WTC11 (cell line): Measurements from ENCODE around the gene VAV2. TPM values are rescaled to one million over a fixed set of nuclear protein-coding genes. Genes with fewer than 3 reads are reported as not detected.

ENCODE experiments used
- ATAC-seq: fragments of 200-7000 bp; cut with Tn5 transposase; 2 replicates; pipeline ENCODE4 v1.10.0; 2021; ENCODE audit warnings: mild to moderate bottlenecking, moderate library complexity
- CTCF ChIA-PET: fragments of 300-600 bp; sonication (Branson Sonifier 250); formaldehyde crosslinking; loops from one replicate; lab custom pipeline; 2021; ENCODE audit warnings: antibody characterized with exemption; lab: Charles Lee
- POLR2A ChIA-PET: fragments of 350-600 bp; sonication (Branson Sonifier 250); formaldehyde crosslinking; loops from one replicate; lab custom pipeline; 2021; ENCODE audit warnings: antibody characterized with exemption; lab: Charles Lee
- DNase-seq: peaks from one replicate; pipeline ENCODE4 v3.0.0; 2021; ENCODE audit warnings: low spot score
- H3K27ac Mint-ChIP-seq: 2 replicates; pipeline ENCODE4 v1.8.0; 2021; ENCODE audit warnings: mixed read lengths
- H3K27me3 Mint-ChIP-seq: 2 replicates; pipeline ENCODE4 v1.8.0; 2021; ENCODE audit warnings: low read depth, mild to moderate bottlenecking, moderate library complexity, mixed read lengths
- H3K36me3 Mint-ChIP-seq: 2 replicates; pipeline ENCODE4 v1.8.0; 2021; ENCODE audit warnings: mixed read lengths
- H3K4me1 Mint-ChIP-seq: 2 replicates; pipeline ENCODE4 v1.8.0; 2022; ENCODE audit warnings: mixed read lengths
- H3K4me3 Mint-ChIP-seq: 2 replicates; pipeline ENCODE4 v1.8.0; 2021; ENCODE audit warnings: mild to moderate bottlenecking, moderate library complexity, mixed read lengths
- H3K9me3 Mint-ChIP-seq: 2 replicates; pipeline ENCODE4 v1.8.0; 2021; ENCODE audit warnings: mixed read lengths
- E2F5 ChIP-seq: sonication (generic); formaldehyde crosslinking; IDR thresholded peaks from 2 replicates; pipeline ENCODE4 v1.8.1; 2022; ENCODE audit warnings: mild to moderate bottlenecking, moderate library complexity, missing genetic modification reagents
- ELF4 ChIP-seq: sonication (generic); formaldehyde crosslinking; IDR thresholded peaks from 2 replicates; pipeline ENCODE4 v1.8.1; 2022; ENCODE audit warnings: low read depth, mild to moderate bottlenecking, moderate library complexity, missing genetic modification reagents
- EMX1 ChIP-seq: fragments of 250-450 bp; sonication (Bioruptor Pico); IDR thresholded peaks from 2 replicates; pipeline ENCODE4 v1.8.0; 2021; ENCODE audit warnings: mild to moderate bottlenecking
- FOXJ3 ChIP-seq: sonication (generic); formaldehyde crosslinking; IDR thresholded peaks from 2 replicates; pipeline ENCODE4 v1.9.0; 2021; ENCODE audit warnings: missing genetic modification reagents, mild to moderate bottlenecking, borderline replicate concordance
- FOXK1 ChIP-seq: sonication (generic); formaldehyde crosslinking; IDR thresholded peaks from 2 replicates; pipeline ENCODE4 v1.8.0; 2022; ENCODE audit warnings: mild to moderate bottlenecking, moderate library complexity, missing genetic modification reagents
- FOXP1 ChIP-seq: sonication (generic); formaldehyde crosslinking; IDR thresholded peaks from 2 replicates; pipeline ENCODE4 v1.8.0; 2022; ENCODE audit warnings: missing genetic modification reagents, mild to moderate bottlenecking, moderate library complexity, borderline replicate concordance
- GABPB1 ChIP-seq: sonication (generic); formaldehyde crosslinking; IDR thresholded peaks from 2 replicates; pipeline ENCODE4 v1.8.1; 2023; ENCODE audit warnings: mild to moderate bottlenecking, missing genetic modification reagents
- GTF2I ChIP-seq: fragments of 250-450 bp; sonication (Bioruptor Pico); conservative IDR thresholded peaks from 2 replicates; pipeline ENCODE4 v1.4.0; 2021; ENCODE audit warnings: mild to moderate bottlenecking
- HMGA2 ChIP-seq: fragments of 250-450 bp; sonication (Bioruptor Pico); IDR thresholded peaks from 2 replicates; pipeline ENCODE4 v1.4.0; 2021; ENCODE audit warnings: mild to moderate bottlenecking, moderate library complexity
- MAX ChIP-seq: sonication (generic); formaldehyde crosslinking; IDR thresholded peaks from 2 replicates; pipeline ENCODE4 v1.8.0; 2022; ENCODE audit warnings: mild to moderate bottlenecking, missing genetic modification reagents
- MYBL2 ChIP-seq: sonication (generic); formaldehyde crosslinking; IDR thresholded peaks from 2 replicates; pipeline ENCODE4 v1.8.1; 2023; ENCODE audit warnings: mild to moderate bottlenecking, moderate library complexity, missing genetic modification reagents
- NFATC4 ChIP-seq: fragments of 250-450 bp; sonication (Bioruptor Pico); IDR thresholded peaks from 2 replicates; pipeline ENCODE4 v1.9.0; 2021; ENCODE audit warnings: mild to moderate bottlenecking
- NFYB ChIP-seq: sonication (generic); formaldehyde crosslinking; conservative IDR thresholded peaks from 2 replicates; pipeline ENCODE4 v1.8.0; 2022; ENCODE audit warnings: low read depth, missing genetic modification reagents
- OVOL2 ChIP-seq: fragments of 250-450 bp; sonication (Bioruptor Pico); IDR thresholded peaks from 2 replicates; pipeline ENCODE4 v1.9.0; 2021; ENCODE audit warnings: mild to moderate bottlenecking, borderline replicate concordance
- PRRX2 ChIP-seq: fragments of 250-450 bp; sonication (Bioruptor Pico); IDR thresholded peaks from 2 replicates; pipeline ENCODE4 v1.8.0; 2021; ENCODE audit warnings: mild to moderate bottlenecking
- SMAD3 ChIP-seq: sonication (generic); formaldehyde crosslinking; IDR thresholded peaks from 2 replicates; pipeline ENCODE4 v1.8.0; 2022; ENCODE audit warnings: missing genetic modification reagents, mild to moderate bottlenecking, borderline replicate concordance
- ZNF396 ChIP-seq: fragments of 250-450 bp; sonication (Bioruptor Pico); IDR thresholded peaks from 2 replicates; pipeline ENCODE4 v1.8.0; 2021; ENCODE audit warnings: mild to moderate bottlenecking, moderate library complexity, borderline replicate concordance
- ZNF532 ChIP-seq: fragments of 250-450 bp; sonication (Bioruptor Pico); IDR thresholded peaks from 2 replicates; pipeline ENCODE4 v1.9.0; 2021; ENCODE audit warnings: mild to moderate bottlenecking, borderline replicate concordance
- ZNF671 ChIP-seq: fragments of 250-450 bp; sonication (Bioruptor Pico); IDR thresholded peaks from 2 replicates; pipeline ENCODE4 v1.8.0; 2021; ENCODE audit warnings: mild to moderate bottlenecking
- total RNA-seq: library from RNA; stranded (reverse); gene quantifications from 3 replicates; pipeline ENCODE4 v1.2.3, GENCODE V29; 2021

Gene VAV2
- total RNA-seq, 1 experiment from 2014 or later: 39.7 TPM

- TF ChIP-seq NFATC4 (CRISPR knock-in tag): no peak
- TF ChIP-seq NFYB (CRISPR knock-in tag): no peak
- no peak for TF ChIP-seq ZNF532
- TF ChIP-seq SMAD3 (CRISPR knock-in tag): no peak
These were observed 70.3 kb downstream of the VAV2 start (continued) for GRCh38 chr9:133921866-133922265.

GRCh38 chr9:133920471-133920870 is 71.7 kb downstream of the VAV2 start:
- no peak overlapping the region for H3K27ac Mint-ChIP-seq
- H3K4me3 Mint-ChIP-seq: no peak overlapping the region
- H3K9me3 Mint-ChIP-seq: peaks cover 4% of the 10 kb centered on the region; the same call in 1 of the 2 replicates
- ChIA-PET POLR2A (no interaction called here), CTCF (no interaction called here)
- peaks cover 21% of the 10 kb centered on the region for H3K4me1 Mint-ChIP-seq
- no peaks in the 10 kb centered on the region for H3K36me3 Mint-ChIP-seq
- ATAC-seq (peak; percentile 32), DNase-seq (no peak)
- TF ChIP-seq FOXK1 (CRISPR knock-in tag) (no peak), FOXP1 (CRISPR knock-in tag) (no peak), ZNF671 (CRISPR knock-in tag) (no peak), EMX1 (CRISPR knock-in tag) (no peak), ZNF396 (CRISPR knock-in tag) (no peak), GTF2I (no peak), MAX (CRISPR knock-in tag) (no peak), MYBL2 (no peak), E2F5 (CRISPR knock-in tag) (no peak), HMGA2 (CRISPR knock-in tag) (no peak), ELF4 (CRISPR knock-in tag) (no peak), OVOL2 (CRISPR knock-in tag) (no peak), PRRX2 (CRISPR knock-in tag) (no peak), GABPB1 (CRISPR knock-in tag) (no peak)
- H3K27me3 Mint-ChIP-seq: no peaks in the 10 kb centered on the region

GRCh38 chr9:133919253-133920115 is 72.6 kb downstream of the VAV2 start:
- DNase-seq (no peak), ATAC-seq (no peak)
- H3K4me3 Mint-ChIP-seq: no peak overlapping the region
- H3K27ac Mint-ChIP-seq: peak overlapping the region; percentile 95
- no peak for TF ChIP-seq ZNF532
- no peak for TF ChIP-seq SMAD3 (CRISPR knock-in tag)
- TF ChIP-seq GTF2I: no peak
- TF ChIP-seq FOXJ3 (CRISPR knock-in tag): no peak
- peaks cover 29% of the 10 kb centered on the region for H3K4me1 Mint-ChIP-seq
- no peaks in the 10 kb centered on the region for H3K36me3 Mint-ChIP-seq
- POLR2A ChIA-PET: no interaction called here
- H3K27me3 Mint-ChIP-seq: no peaks in the 10 kb centered on the region
- peaks cover 4% of the 10 kb centered on the region; the same call in 1 of the 2 replicates for H3K9me3 Mint-ChIP-seq
- CTCF ChIA-PET: no interaction called here
